HepG2 (cell line): ENCODE measurements around the gene RPP25L. TPM values are rescaled to one million over a fixed set of nuclear protein-coding genes. Genes with fewer than 3 reads are reported as not detected.

Experiments
- ETV6 ChIP-seq: sonication (generic); formaldehyde crosslinking; conservative IDR thresholded peaks from 2 replicates; pipeline ENCODE4 v1.4.0; 2020; ENCODE audit warnings: missing genetic modification reagents
- FOXP1 ChIP-seq, 2 experiments: fragments of 450-650 bp in 1 of 2; IDR thresholded peaks; 2 replicates each; pipeline ENCODE4 v1.6.1; 2017 to 2018; ENCODE audit warnings: antibody characterized with exemption in 1 of 2
- HOXA9 ChIP-seq: sonication (generic); formaldehyde crosslinking; IDR thresholded peaks from 2 replicates; pipeline ENCODE4 v1.8.1; 2022; ENCODE audit warnings: missing genetic modification reagents, mild to moderate bottlenecking, moderate library complexity, borderline replicate concordance
- JUND ChIP-seq: sonication (generic); formaldehyde crosslinking; IDR thresholded peaks from 2 replicates; pipeline ENCODE4 v1.8.0; 2022; ENCODE audit warnings: mild to moderate bottlenecking, missing genetic modification reagents
- MXD1 ChIP-seq: sonication (generic); formaldehyde crosslinking; IDR thresholded peaks from 2 replicates; pipeline ENCODE4 v1.4.0; 2020; ENCODE audit warnings: mild to moderate bottlenecking, missing genetic modification reagents
- PRDM15 ChIP-seq: sonication (generic); formaldehyde crosslinking; IDR thresholded peaks from 2 replicates; pipeline ENCODE4 v1.4.0; 2020; ENCODE audit warnings: missing genetic modification reagents
- RBM22 ChIP-seq: fragments of 200-400 bp; formaldehyde crosslinking; optimal IDR thresholded peaks from 2 replicates; pipeline ENCODE3; 2017; ENCODE audit warnings: mild to moderate bottlenecking, low read length, moderate library complexity
- SETDB1 ChIP-seq: sonication (generic); formaldehyde crosslinking; IDR thresholded peaks from 2 replicates; pipeline ENCODE4 v1.5.1; 2020; ENCODE audit warnings: missing genetic modification reagents, mild to moderate bottlenecking, borderline replicate concordance
- SNAPC4 ChIP-seq: sonication (generic); formaldehyde crosslinking; IDR thresholded peaks from 2 replicates; pipeline ENCODE4 v1.4.0; 2020; ENCODE audit warnings: mild to moderate bottlenecking, missing genetic modification reagents
- SSRP1 ChIP-seq: IDR thresholded peaks from 2 replicates; pipeline ENCODE4 v1.6.1; 2016; ENCODE audit warnings: control low read depth
- USF2 ChIP-seq, 2 experiments: sonication (generic) in 1 of 2; formaldehyde crosslinking in 1 of 2; IDR thresholded peaks; 2 replicates each; pipeline versions ENCODE4 v1.5.1 to v1.6.1; 2011 to 2020; ENCODE audit warnings: borderline replicate concordance in 1 of 2, low read depth in 1 of 2, low read length in 1 of 2, mild to moderate bottlenecking in 1 of 2, missing genetic modification reagents in 1 of 2, moderate library complexity in 1 of 2
- ZBTB14 ChIP-seq: sonication (generic); formaldehyde crosslinking; IDR thresholded peaks from 2 replicates; pipeline ENCODE4 v1.4.0; 2020; ENCODE audit warnings: missing genetic modification reagents
- ZNF749 ChIP-seq: sonication (generic); formaldehyde crosslinking; IDR thresholded peaks from 2 replicates; pipeline ENCODE4 v1.8.0; 2022; ENCODE audit warnings: mild to moderate bottlenecking, missing genetic modification reagents, moderate library complexity, borderline replicate concordance
- ZNF773 ChIP-seq: sonication (generic); formaldehyde crosslinking; IDR thresholded peaks from 2 replicates; pipeline ENCODE4 v1.4.0; 2020; ENCODE audit warnings: missing genetic modification reagents, borderline replicate concordance
- polyA plus RNA-seq, 8 experiments: library from polyadenylated mRNA; depleted of rRNA in 3 of 8; stranded (reverse) in 7 of 8; unstranded in 1 of 8; fragments of >200 nt; fragmentation: Illumina TruSeq in 4 of 8; extraction: Trizol in 4 of 8; gene quantifications; 2 replicates each; pipeline versions ENCODE4 v1.2.1 to v1.2.3, GENCODE V29; 2011 to 2016; ENCODE audit warnings: low read depth in 4 of 8, missing spikeins in 1 of 8, mixed read lengths in 1 of 8; ENCODE audit not compliant: insufficient read depth in 1 of 8
- total RNA-seq, 5 experiments: library from RNA; depleted of rRNA; stranded (reverse); fragments of >200 nt; fragmentation: Illumina TruSeq; extraction: Trizol; gene quantifications; 2 replicates each; pipeline ENCODE4 v1.2.3, GENCODE V29; 2016; ENCODE audit warnings: low read depth in 1 of 5

The RPP25L gene
- total and polyA plus RNA-seq, 2 of the 13 experiments (the other 11 are each of a cell fraction or from before 2014, with no cell fraction given): 24.5 to 27.3 TPM

- TF ChIP-seq HOXA9 (CRISPR knock-in tag): no peak; the same call in 1 of the 2 replicates
- TF ChIP-seq USF2 (IDR thresholded peaks at IDR 0.05; ENCODE audit: low read depth, low read length): no peak
- peak; percentile 22; the same call in 1 of the 2 replicates for TF ChIP-seq USF2 (CRISPR knock-in tag; IDR thresholded peaks at IDR 0.05; ENCODE audit: borderline replicate concordance)
- TF ChIP-seq ZNF773 (CRISPR knock-in tag): peak; percentile 62; the same call in 1 of the 2 replicates
- peak; percentile 72; the same call in 1 of the 2 replicates for TF ChIP-seq ZNF749 (CRISPR knock-in tag)
- no peak for TF ChIP-seq FOXP1 (IDR thresholded peaks at IDR 0.05)
- 0 out of 2 replicates have a peak, but pooled peaks have one; percentile 4 for TF ChIP-seq FOXP1 (CRISPR knock-in tag; IDR thresholded peaks at IDR 0.05)
- peak; percentile 25; the same call in 1 of the 2 replicates for TF ChIP-seq PRDM15
- TF ChIP-seq ZBTB14 (CRISPR knock-in tag): no peak; the same call in 1 of the 2 replicates
- no peak for TF ChIP-seq RBM22
- no peak for TF ChIP-seq SETDB1 (CRISPR knock-in tag)
- TF ChIP-seq ETV6 (CRISPR knock-in tag): 0 out of 2 replicates have a peak, but pooled peaks have one; percentile 66
- TF ChIP-seq SNAPC4 (CRISPR knock-in tag): 0 out of 2 replicates have a peak, but pooled peaks have one; percentile 15
- 0 out of 2 replicates have a peak, but pooled peaks have one; percentile 0 for TF ChIP-seq JUND (CRISPR knock-in tag)
- TF ChIP-seq MXD1 (CRISPR knock-in tag): 0 out of 2 replicates have a peak, but pooled peaks have one; percentile 18
- no peak for TF ChIP-seq SSRP1 (CRISPR knock-in tag)
These were observed 25.6 kb upstream of the RPP25L start, which contains the start of gene SIGMAR1 (continued) for GRCh38 chr9:34637356-34638137.
